Prostate gland (tissue), 2 donors: Measurements from ENCODE around the gene PDZD11.

Experiments
- POLR2A ChIP-seq: fragments of 450-650 bp; IDR thresholded peaks from one replicate; pipeline ENCODE4 v1.6.1; 2016; ENCODE audit warnings: antibody characterized with exemption, mild to moderate bottlenecking
- TF ChIP-seq, protein P1 (sequence below), 4 experiments: fragments of 200-600 bp in 2 of 4; fragments of 450-650 bp in 2 of 4; sonication (generic) in 2 of 4; IDR thresholded peaks; 1 replicate in 3 of 4; 2 replicates in 1 of 4; pipeline ENCODE4 v1.5.1; 2016 to 2019; ENCODE audit warnings: antibody characterized with exemption in 4 of 4, mild to moderate bottlenecking in 2 of 4, moderate library complexity in 2 of 4

DNA sequence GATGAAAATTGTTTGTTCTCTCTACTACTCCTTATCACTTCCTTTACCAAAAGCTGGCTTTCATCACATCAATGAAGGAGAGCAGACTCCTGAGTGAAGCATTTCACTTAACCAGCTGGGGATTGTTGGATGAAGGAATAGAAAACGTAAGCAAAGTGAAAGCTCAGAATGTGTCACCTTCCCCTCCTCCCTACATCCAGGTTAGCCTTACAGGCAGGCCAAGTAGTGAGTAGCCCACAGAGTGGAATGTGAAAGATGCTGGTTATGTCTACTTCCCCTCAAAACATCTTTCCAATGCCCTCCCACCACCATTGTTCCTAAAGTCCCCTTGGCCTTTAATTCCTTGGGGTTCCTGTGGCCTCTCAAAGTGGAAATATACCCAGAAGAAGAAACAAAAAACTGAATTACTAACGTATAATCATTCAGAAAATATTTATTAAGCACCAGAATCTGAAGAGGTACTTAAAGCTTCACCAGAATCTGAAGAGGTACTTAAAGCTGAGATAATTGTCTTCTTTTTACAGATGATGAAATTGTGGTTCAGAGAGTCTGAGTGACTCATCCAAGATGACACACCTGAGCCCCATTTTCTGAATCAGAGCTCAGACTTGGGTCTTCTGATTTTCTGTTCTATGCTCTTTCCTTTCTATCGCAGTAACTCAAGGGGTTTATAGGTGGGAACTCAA, 36.2 kb downstream of the PDZD11 start:
- TF ChIP-seq, protein P1, sequence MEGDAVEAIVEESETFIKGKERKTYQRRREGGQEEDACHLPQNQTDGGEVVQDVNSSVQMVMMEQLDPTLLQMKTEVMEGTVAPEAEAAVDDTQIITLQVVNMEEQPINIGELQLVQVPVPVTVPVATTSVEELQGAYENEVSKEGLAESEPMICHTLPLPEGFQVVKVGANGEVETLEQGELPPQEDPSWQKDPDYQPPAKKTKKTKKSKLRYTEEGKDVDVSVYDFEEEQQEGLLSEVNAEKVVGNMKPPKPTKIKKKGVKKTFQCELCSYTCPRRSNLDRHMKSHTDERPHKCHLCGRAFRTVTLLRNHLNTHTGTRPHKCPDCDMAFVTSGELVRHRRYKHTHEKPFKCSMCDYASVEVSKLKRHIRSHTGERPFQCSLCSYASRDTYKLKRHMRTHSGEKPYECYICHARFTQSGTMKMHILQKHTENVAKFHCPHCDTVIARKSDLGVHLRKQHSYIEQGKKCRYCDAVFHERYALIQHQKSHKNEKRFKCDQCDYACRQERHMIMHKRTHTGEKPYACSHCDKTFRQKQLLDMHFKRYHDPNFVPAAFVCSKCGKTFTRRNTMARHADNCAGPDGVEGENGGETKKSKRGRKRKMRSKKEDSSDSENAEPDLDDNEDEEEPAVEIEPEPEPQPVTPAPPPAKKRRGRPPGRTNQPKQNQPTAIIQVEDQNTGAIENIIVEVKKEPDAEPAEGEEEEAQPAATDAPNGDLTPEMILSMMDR (IDR thresholded peaks at IDR 0.05), result no peak
- TF ChIP-seq POLR2A, result no peak
